H1 (cell line): ENCODE measurements around the gene TDRD15. TPM values are rescaled to one million over a fixed set of nuclear protein-coding genes. Genes with fewer than 3 reads are reported as not detected.

Experiments
- CTCF ChIA-PET: fragments of 300-600 bp; sonication (Branson Sonifier 250); formaldehyde crosslinking; loops from one replicate; lab custom pipeline; 2021; ENCODE audit not compliant: partially characterized antibody; lab: Charles Lee
- POLR2A ChIA-PET: fragments of 300-600 bp; sonication (Branson Sonifier 250); formaldehyde crosslinking; loops from one replicate; lab custom pipeline; 2021; ENCODE audit warnings: inconsistent platforms; ENCODE audit not compliant: partially characterized antibody; lab: Charles Lee
- DNase-seq, 2 experiments: peaks; one replicate each; pipeline versions ENCODE4 v3.0.0 to v3.0.0-alpha.2; 2010 to 2022; ENCODE audit warnings: low spot score in 2 of 2, low read depth in 1 of 2, mixed read lengths in 1 of 2
- FAIRE-seq: peaks from 2 replicates; lab custom pipeline; 2011; peaks lifted over from hg19 to GRCh38; lab: Jason Lieb, UNC
- H2AFZ ChIP-seq: 2 replicates; pipeline ENCODE4 v1.8.1; 2012; ENCODE audit warnings: low read length, inconsistent platforms
- H2AK5ac ChIP-seq: 2 replicates; pipeline ENCODE4 v1.6.1; 2013; ENCODE audit warnings: low read depth, low read length
- H2BK120ac ChIP-seq: replicated peaks from 2 replicates; pipeline ENCODE3; 2013; ENCODE audit warnings: low read depth, low read length, inconsistent platforms
- H2BK12ac ChIP-seq: 2 replicates; pipeline ENCODE4 v1.6.1; 2013; ENCODE audit warnings: low read depth, low read length
- H2BK15ac ChIP-seq: 2 replicates; pipeline ENCODE4 v1.6.1; 2013; ENCODE audit warnings: low read length
- H2BK20ac ChIP-seq: 2 replicates; pipeline ENCODE4 v1.6.1; 2013; ENCODE audit warnings: low read length
- H2BK5ac ChIP-seq: 2 replicates; pipeline ENCODE4 v1.6.1; 2013; ENCODE audit warnings: low read depth, low read length
- H3K14ac ChIP-seq: 2 replicates; pipeline ENCODE4 v1.6.1; 2013; ENCODE audit warnings: inconsistent platforms; ENCODE audit not compliant: insufficient read length
- H3K18ac ChIP-seq: 2 replicates; pipeline ENCODE4 v1.6.1; 2013; ENCODE audit warnings: low read length; ENCODE audit errors: extremely low read depth
- H3K23ac ChIP-seq: 2 replicates; pipeline ENCODE4 v1.6.1; 2013; ENCODE audit warnings: inconsistent platforms; ENCODE audit not compliant: insufficient read length
- H3K23me2 ChIP-seq: 2 replicates; pipeline ENCODE4 v1.6.1; 2013; ENCODE audit warnings: low read depth, low read length
- H3K27ac ChIP-seq: 2 replicates; pipeline ENCODE4 v1.6.1; 2011; ENCODE audit warnings: low read depth, low read length, inconsistent platforms
- H3K27me3 ChIP-seq, 4 experiments: replicated peaks in 1 of 4; 1 replicate in 1 of 4; 2 replicates in 3 of 4; pipeline versions ENCODE4 v1.6.1 to v1.8.1; 2011 to 2013; ENCODE audit warnings: low read length in 3 of 4, mild to moderate bottlenecking in 3 of 4, inconsistent platforms in 2 of 4, mixed read lengths in 2 of 4, moderate library complexity in 1 of 4; ENCODE audit not compliant: control insufficient read depth in 3 of 4, insufficient read depth in 3 of 4; ENCODE audit errors: extremely low read depth in 1 of 4
- H3K36me3 ChIP-seq, 4 experiments: 2 replicates each; pipeline versions ENCODE4 v1.6.1 to v1.8.1; 2011 to 2013; ENCODE audit warnings: mild to moderate bottlenecking in 4 of 4, low read length in 3 of 4, moderate library complexity in 2 of 4, control low read depth in 1 of 4, inconsistent platforms in 1 of 4; ENCODE audit not compliant: insufficient read depth in 4 of 4, control insufficient read depth in 2 of 4
- H3K4ac ChIP-seq: replicated peaks from 2 replicates; pipeline ENCODE3; 2013; ENCODE audit warnings: low read length, low read depth, mixed read lengths, inconsistent platforms; ENCODE audit not compliant: insufficient read length
- H3K4me1 ChIP-seq, 4 experiments: replicated peaks in 1 of 4; 1 replicate in 1 of 4; 2 replicates in 3 of 4; pipeline versions ENCODE4 v1.6.1 to v1.8.1; 2011 to 2013; ENCODE audit warnings: low read length in 3 of 4, inconsistent platforms in 2 of 4, mixed read lengths in 1 of 4; ENCODE audit not compliant: insufficient read depth in 4 of 4, control insufficient read depth in 3 of 4
- H3K4me2 ChIP-seq, 2 experiments: 2 replicates each; pipeline versions ENCODE4 v1.6.1 to v1.8.1; 2011 to 2013; ENCODE audit warnings: low read depth in 2 of 2, low read length in 2 of 2, control low read depth in 1 of 2, inconsistent platforms in 1 of 2, mild to moderate bottlenecking in 1 of 2; ENCODE audit not compliant: insufficient read depth in 1 of 2
- H3K4me3 ChIP-seq, 4 experiments: fragments of 200-600, 300-600 bp in 1 of 4; sonication (generic), shearing (Covaris generic), sonication (Bioruptor Twin) in 1 of 4; 2 replicates each; pipeline versions ENCODE4 v1.5.1 to v1.8.1; 2011 to 2016; ENCODE audit warnings: low read length in 4 of 4, low read depth in 3 of 4, control low read depth in 2 of 4, inconsistent platforms in 2 of 4, mild to moderate bottlenecking in 2 of 4, mixed read lengths in 1 of 4, moderate library complexity in 1 of 4; ENCODE audit not compliant: insufficient read depth in 2 of 4; ENCODE audit errors: extremely low read depth in 1 of 4
- H3K56ac ChIP-seq: replicated peaks from 2 replicates; pipeline ENCODE3; 2013; ENCODE audit warnings: low read depth, mild to moderate bottlenecking, mixed read lengths, low read length, inconsistent platforms; ENCODE audit not compliant: insufficient read length
- H3K79me1 ChIP-seq: 2 replicates; pipeline ENCODE4 v1.6.1; 2013; ENCODE audit warnings: low read depth, low read length, control low read depth
- H3K79me2 ChIP-seq, 2 experiments: 2 replicates each; pipeline versions ENCODE4 v1.6.1 to v1.8.1; 2012 to 2013; ENCODE audit warnings: low read length in 2 of 2, mild to moderate bottlenecking in 2 of 2, inconsistent platforms in 1 of 2; ENCODE audit not compliant: insufficient read depth in 2 of 2, control insufficient read depth in 1 of 2
- H3K9ac ChIP-seq, 4 experiments: replicated peaks in 1 of 4; 1 replicate in 1 of 4; 2 replicates in 3 of 4; pipeline versions ENCODE4 v1.6.1 to v1.8.1; 2011 to 2013; ENCODE audit warnings: low read depth in 3 of 4, low read length in 3 of 4, control low read depth in 2 of 4, mild to moderate bottlenecking in 2 of 4, moderate library complexity in 2 of 4, inconsistent platforms in 1 of 4; ENCODE audit errors: extremely low read depth in 1 of 4
- H3K9me3 ChIP-seq, 2 experiments: 2 replicates each; pipeline versions ENCODE4 v1.6.1 to v1.8.1; 2012 to 2013; ENCODE audit warnings: mild to moderate bottlenecking in 2 of 2, moderate library complexity in 2 of 2, control low read depth in 1 of 2, inconsistent platforms in 1 of 2, low read depth in 1 of 2, low read length in 1 of 2, mixed read lengths in 1 of 2; ENCODE audit not compliant: insufficient read depth in 2 of 2
- H4K20me1 ChIP-seq, 2 experiments: replicated peaks in 1 of 2; 2 replicates each; pipeline versions ENCODE3 to v1.8.1; 2011 to 2013; ENCODE audit warnings: inconsistent platforms in 2 of 2, low read length in 2 of 2, mild to moderate bottlenecking in 1 of 2; ENCODE audit not compliant: insufficient read depth in 2 of 2, control insufficient read depth in 1 of 2
- H4K5ac ChIP-seq: 2 replicates; pipeline ENCODE4 v1.6.1; 2013; ENCODE audit warnings: low read length, low read depth, mixed read lengths, inconsistent platforms; ENCODE audit not compliant: insufficient read length
- H4K8ac ChIP-seq: 2 replicates; pipeline ENCODE4 v1.8.0; 2013; ENCODE audit warnings: mild to moderate bottlenecking, moderate library complexity, low read length, inconsistent platforms; ENCODE audit not compliant: insufficient read depth; ENCODE audit errors: extremely low read depth
- H4K91ac ChIP-seq: replicated peaks from 2 replicates; pipeline ENCODE3; 2013; ENCODE audit warnings: low read length, mixed read lengths, inconsistent platforms; ENCODE audit not compliant: insufficient read length
- BRCA1 ChIP-seq: IDR thresholded peaks from 2 replicates; pipeline ENCODE4 v1.6.1; 2012; ENCODE audit warnings: low read depth, low read length, improper control_type of control experiment
- CEBPB ChIP-seq: IDR thresholded peaks from 2 replicates; pipeline ENCODE4 v1.6.1; 2012; ENCODE audit warnings: low read depth, low read length
- CHD1 ChIP-seq: IDR thresholded peaks from 2 replicates; pipeline ENCODE4 v1.6.1; 2012; ENCODE audit warnings: low read depth, low read length, improper control_type of control experiment
- HDAC6 ChIP-seq: IDR thresholded peaks from one replicate; pipeline ENCODE4 v1.7.1; 2012; ENCODE audit warnings: low read depth, mild to moderate bottlenecking, inconsistent platforms, low read length, moderate library complexity
- KDM4A ChIP-seq: IDR thresholded peaks from one replicate; pipeline ENCODE4 v1.7.1; 2012; ENCODE audit warnings: low read depth, mild to moderate bottlenecking, moderate library complexity, low read length, inconsistent platforms; ENCODE audit not compliant: severe bottlenecking
- KDM5A ChIP-seq: fragments of 200-600 bp; IDR thresholded peaks from 2 replicates; pipeline ENCODE4 v1.7.1; 2012; ENCODE audit warnings: mild to moderate bottlenecking, low read length, inconsistent platforms, mixed read lengths
- RFX5 ChIP-seq: IDR thresholded peaks from 2 replicates; pipeline ENCODE4 v1.6.1; 2011; ENCODE audit warnings: low read depth, low read length, improper control_type of control experiment, borderline replicate concordance
- WGBS, 2 experiments: shearing (Covaris generic) in 1 of 2; methylation state at CpG; one replicate each; pipeline versions ENCODE4 v1.1.6 to v1.1.7; 2013 to 2015; ENCODE audit warnings: low lambda C conversion rate in 2 of 2, mixed read lengths in 2 of 2, inconsistent platforms in 1 of 2, low coverage in 1 of 2, missing lambda C conversion rate in 1 of 2; ENCODE audit not compliant: insufficient replicate concordance in 2 of 2, insufficient coverage in 1 of 2, insufficient read length in 1 of 2; ENCODE audit errors: extremely low coverage in 1 of 2, missing lambda C conversion rate in 1 of 2; 5-methylcytosine and 5-hydroxymethylcytosine counted together
- polyA plus RNA-seq, 7 experiments: library from polyadenylated mRNA; depleted of rRNA in 3 of 7; stranded (reverse) in 5 of 7; unstranded in 2 of 7; fragments of >200 nt in 5 of 7; fragments of 200-250 nt in 2 of 7; gene quantifications; 1 replicate in 5 of 7; 2 replicates in 1 of 7; 4 replicates in 1 of 7; pipeline versions ENCODE4 v1.2.1 to v1.2.3, GENCODE V29; 2011 to 2013; ENCODE audit warnings: missing spikeins in 2 of 7, mixed read lengths in 2 of 7
- total RNA-seq: library from RNA; stranded (reverse); fragmentation: NEBNext Ultra II Directional; extraction: Animal tissue kit (Norgen Biotek cat#: 25700); gene quantifications from 2 replicates; pipeline ENCODE4 v1.2.1, GENCODE V29; 2021
- TF ChIP-seq, protein P1 (sequence below), 3 experiments: IDR thresholded peaks; 1 replicate in 2 of 3; 2 replicates in 1 of 3; pipeline versions ENCODE4 v1.5.1 to v1.6.1; 2011; ENCODE audit warnings: low read length in 3 of 3, mild to moderate bottlenecking in 3 of 3, inconsistent platforms in 2 of 3, low read depth in 1 of 3, moderate library complexity in 1 of 3; ENCODE audit not compliant: insufficient read depth in 1 of 3; ENCODE audit errors: control extremely low read depth in 1 of 3

Gene TDRD15
- total and polyA plus RNA-seq, 2 of the 8 experiments (the other 6 are each of a cell fraction or from before 2014, with no cell fraction given): not detected

DNA sequence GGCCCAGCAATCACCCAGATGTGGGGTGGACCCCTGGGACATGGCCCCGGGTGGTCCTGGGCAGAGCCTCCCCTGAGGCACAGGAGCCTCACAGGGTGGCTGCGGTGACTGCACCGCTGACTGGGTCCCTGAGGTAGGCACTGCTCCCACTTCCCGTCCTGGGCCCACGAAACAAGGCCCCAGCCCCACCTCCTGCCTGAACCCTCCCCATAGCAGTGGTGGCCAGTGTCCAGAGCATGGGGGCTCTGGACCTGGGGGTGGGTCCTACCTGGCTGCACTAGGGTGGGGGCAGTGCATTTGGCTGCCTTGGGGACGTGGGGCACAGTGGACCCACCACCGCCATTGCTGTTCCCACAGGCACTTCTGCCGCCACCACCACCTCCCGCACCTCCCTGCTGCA is 39.4 kb downstream of the TDRD15 start:
- no peaks in the 10 kb centered on the region for H4K20me1 ChIP-seq
- H4K91ac ChIP-seq: no peak overlapping the region
- POLR2A ChIA-PET: no interaction called here
- no peak overlapping the region for H2BK120ac ChIP-seq
- no peaks in the 10 kb centered on the region for H3K23me2 ChIP-seq
- no peak overlapping the region for H3K18ac ChIP-seq
- no peak overlapping the region for H4K8ac ChIP-seq
- no peak for TF ChIP-seq RFX5
- TF ChIP-seq, protein P1, sequence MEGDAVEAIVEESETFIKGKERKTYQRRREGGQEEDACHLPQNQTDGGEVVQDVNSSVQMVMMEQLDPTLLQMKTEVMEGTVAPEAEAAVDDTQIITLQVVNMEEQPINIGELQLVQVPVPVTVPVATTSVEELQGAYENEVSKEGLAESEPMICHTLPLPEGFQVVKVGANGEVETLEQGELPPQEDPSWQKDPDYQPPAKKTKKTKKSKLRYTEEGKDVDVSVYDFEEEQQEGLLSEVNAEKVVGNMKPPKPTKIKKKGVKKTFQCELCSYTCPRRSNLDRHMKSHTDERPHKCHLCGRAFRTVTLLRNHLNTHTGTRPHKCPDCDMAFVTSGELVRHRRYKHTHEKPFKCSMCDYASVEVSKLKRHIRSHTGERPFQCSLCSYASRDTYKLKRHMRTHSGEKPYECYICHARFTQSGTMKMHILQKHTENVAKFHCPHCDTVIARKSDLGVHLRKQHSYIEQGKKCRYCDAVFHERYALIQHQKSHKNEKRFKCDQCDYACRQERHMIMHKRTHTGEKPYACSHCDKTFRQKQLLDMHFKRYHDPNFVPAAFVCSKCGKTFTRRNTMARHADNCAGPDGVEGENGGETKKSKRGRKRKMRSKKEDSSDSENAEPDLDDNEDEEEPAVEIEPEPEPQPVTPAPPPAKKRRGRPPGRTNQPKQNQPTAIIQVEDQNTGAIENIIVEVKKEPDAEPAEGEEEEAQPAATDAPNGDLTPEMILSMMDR (IDR thresholded peaks at IDR 0.05; ENCODE audit: control extremely low read depth in 1 of 3, insufficient read depth in 1 of 3, low read depth in 1 of 3, low read length in 3 of 3): no peak
- no peak for TF ChIP-seq HDAC6
- TF ChIP-seq CHD1: no peak
- TF ChIP-seq BRCA1: no peak
- TF ChIP-seq CEBPB: no peak
- no peak for TF ChIP-seq KDM4A
- TF ChIP-seq KDM5A: no peak
- H3K4me1 ChIP-seq: no peaks in the 10 kb centered on the region
- H3K79me2 ChIP-seq: no peaks in the 10 kb centered on the region
- H3K56ac ChIP-seq: no peak overlapping the region
- no peaks in the 10 kb centered on the region for H3K36me3 ChIP-seq
- no peak overlapping the region for H3K14ac ChIP-seq
- no peak overlapping the region for H3K4me2 ChIP-seq
- H3K4ac ChIP-seq: no peak overlapping the region
- H2BK5ac ChIP-seq: no peak overlapping the region
- no peaks in the 10 kb centered on the region for H3K79me1 ChIP-seq
- H2AFZ ChIP-seq: no peak overlapping the region
- no peaks in the 10 kb centered on the region for H3K27me3 ChIP-seq
- H3K9me3 ChIP-seq: no peaks in the 10 kb centered on the region; a peak in 1 of 4 replicates
- no peak overlapping the region for H2BK12ac ChIP-seq
- no peak overlapping the region for H3K27ac ChIP-seq
- CTCF ChIA-PET: interaction anchor here (2.6 kb wide), 1 partner anchor 9 kb away, joined by 12 read pairs; no protein-coding TSS in a partner anchor
- H2BK15ac ChIP-seq: no peak overlapping the region
- 94% methylated on average over 8 of the region's 9 CpGs; no CpG with 5 or more reads in 1 of the 2 experiments for WGBS, 2 experiments
- FAIRE-seq: no peak
- H2BK20ac ChIP-seq: no peak overlapping the region
- H3K9ac ChIP-seq: no peak overlapping the region
- DNase-seq: no peak
- no peak overlapping the region for H4K5ac ChIP-seq
- no peak overlapping the region for H2AK5ac ChIP-seq
- no peak overlapping the region for H3K4me3 ChIP-seq
- H3K23ac ChIP-seq: no peak overlapping the region
